Muscle of arm (tissue), 12 donors: Measurements from ENCODE around the gene OBP2B. TPM values are rescaled to one million over a fixed set of nuclear protein-coding genes. Genes with fewer than 3 reads are reported as not detected.
"Not testable (repeated sequence)": the region's sequence is repeated elsewhere in the genome, so short reads cannot be mapped to it uniquely, and the experiment has no call there.

ENCODE experiments used
- DNase-seq: peaks from one replicate; pipeline ENCODE4 v3.0.0-alpha.2; 2013
- polyA plus RNA-seq, 12 donors: library from polyadenylated mRNA; unstranded; fragments of 120-200 nt; gene quantifications; one replicate each; pipeline ENCODE4 v1.2.1, GENCODE V29; 2013; ENCODE audit not compliant: insufficient read length in 12 of 12

The OBP2B gene
- polyA plus RNA-seq, 12 donors, result 0.17 TPM; not detected in 11

GRCh38 chr9:133223159-133223756 is 14.2 kb upstream of the OBP2B start:
- not testable (repeated sequence) for DNase-seq

- not testable (repeated sequence) for DNase-seq
Measured at GRCh38 chr9:133221994-133222393, 12.9 kb upstream of the OBP2B start.

GRCh38 chr9:133221177-133221809 is 12.2 kb upstream of the OBP2B start:
- DNase-seq, result no peak

- DNase-seq, result not testable (repeated sequence)
Measured at GRCh38 chr9:133218049-133218975, 9.3 kb upstream of the OBP2B start.

- not testable (repeated sequence) for DNase-seq
Measured at GRCh38 chr9:133217333-133217988, 8.4 kb upstream of the OBP2B start.

GRCh38 chr9:133214276-133214675 is 5.2 kb upstream of the OBP2B start:
- not testable (repeated sequence) for DNase-seq

GRCh38 chr9:133210609-133211008 is 1.6 kb upstream of the OBP2B start:
- DNase-seq, result no peak

GRCh38 chr9:133210202-133210532 is 1.1 kb upstream of the OBP2B start:
- no peak for DNase-seq

GRCh38 chr9:133209327-133210201 is 514 bp upstream of the OBP2B start:
- DNase-seq, result not testable (repeated sequence)

- not testable (repeated sequence) for DNase-seq
Measured at GRCh38 chr9:133208171-133208879, 725 bp downstream of the OBP2B start.

GRCh38 chr9:133207540-133208170 is 1.4 kb downstream of the OBP2B start:
- no peak for DNase-seq

GRCh38 chr9:133207021-133207531 is 2.0 kb downstream of the OBP2B start:
- DNase-seq, result no peak

- DNase-seq, result no peak
Measured at GRCh38 chr9:133205996-133206931, 2.8 kb downstream of the OBP2B start.

GRCh38 chr9:133205481-133205887 is 3.6 kb downstream of the OBP2B start:
- DNase-seq, result not testable (repeated sequence)

GRCh38 chr9:133204993-133205336 is 4.1 kb downstream of the OBP2B start:
- no peak for DNase-seq

GRCh38 chr9:133204335-133204992 is 4.6 kb downstream of the OBP2B start:
- no peak for DNase-seq

- no peak for DNase-seq
Measured at GRCh38 chr9:133203506-133204075, 5.5 kb downstream of the OBP2B start.
